GM19043 (cell line): ENCODE results near the gene GGT6.

Source experiments
- ATAC-seq: cut with Tn5 transposase; IDR thresholded peaks from one replicate; pipeline ENCODE4 v1.9.1; 2021; ENCODE audit warnings: low read depth; ENCODE audit not compliant: unreplicated experiment

Gene GGT6

DNA sequence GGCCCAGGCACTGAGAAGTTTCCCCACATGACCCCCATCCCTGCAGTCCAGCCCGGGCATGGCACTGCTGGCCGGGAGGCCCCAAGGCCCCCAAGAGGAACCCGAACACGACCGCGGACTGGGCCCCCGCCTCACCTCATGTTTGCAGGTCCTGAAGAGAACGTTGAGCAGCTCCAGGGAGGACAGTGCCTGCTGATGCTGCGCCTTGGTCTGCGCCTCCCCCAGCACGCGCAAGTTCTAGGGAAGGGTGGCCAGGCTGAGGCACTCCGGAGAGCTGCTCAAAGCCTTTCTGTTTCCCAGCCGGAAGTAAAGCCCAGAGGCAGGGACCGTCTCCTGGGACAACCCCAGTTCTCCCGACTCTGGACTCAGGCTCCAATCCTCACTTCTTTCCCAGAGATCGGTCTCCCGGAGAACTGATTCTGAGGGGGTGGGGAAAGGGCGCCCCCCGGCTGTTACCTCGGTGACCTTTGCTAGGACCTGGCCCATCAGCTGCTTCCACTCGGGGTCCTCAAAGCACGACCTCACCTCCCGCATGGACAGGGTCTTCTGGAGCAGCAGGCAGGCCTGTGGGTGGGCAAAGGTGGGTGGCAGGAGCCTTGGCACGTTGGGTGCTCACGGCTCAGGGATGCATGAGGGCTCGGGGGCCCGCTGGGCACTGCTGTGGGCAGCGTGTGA, 18.9 kb downstream of the GGT6 start:
- ATAC-seq: no peak

DNA sequence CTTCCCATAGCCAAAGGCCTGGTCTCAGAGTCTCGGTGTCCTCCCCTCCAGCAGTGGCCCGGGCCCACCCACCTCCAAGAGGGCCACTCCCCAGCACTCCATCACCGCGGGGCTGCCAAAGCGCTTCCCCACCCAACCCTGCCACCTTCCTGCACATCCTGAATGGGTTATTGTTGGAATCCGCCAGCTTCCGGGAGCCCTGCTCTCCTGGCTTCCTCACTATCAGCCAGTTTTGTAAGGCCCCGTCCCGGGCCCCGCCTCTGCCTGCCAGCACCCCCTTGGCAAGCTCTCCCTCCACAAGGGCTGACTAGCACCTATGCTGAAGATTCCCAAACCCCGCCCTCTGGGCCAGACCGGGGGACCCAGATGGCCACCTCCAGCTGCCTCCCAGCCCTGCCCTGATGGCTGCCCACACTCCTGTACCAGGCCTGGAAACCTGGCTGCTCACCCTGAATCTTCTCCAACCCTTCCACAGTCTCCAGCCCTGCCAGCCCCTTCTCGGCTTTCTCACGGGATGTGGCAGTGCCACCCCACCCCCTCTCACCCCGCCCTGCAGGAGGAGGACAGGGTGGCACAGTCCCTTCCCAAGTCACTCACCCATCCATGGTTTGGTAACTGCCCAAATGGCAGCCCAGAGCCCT, 19.6 kb downstream of the GGT6 start:
- no peak for ATAC-seq

DNA sequence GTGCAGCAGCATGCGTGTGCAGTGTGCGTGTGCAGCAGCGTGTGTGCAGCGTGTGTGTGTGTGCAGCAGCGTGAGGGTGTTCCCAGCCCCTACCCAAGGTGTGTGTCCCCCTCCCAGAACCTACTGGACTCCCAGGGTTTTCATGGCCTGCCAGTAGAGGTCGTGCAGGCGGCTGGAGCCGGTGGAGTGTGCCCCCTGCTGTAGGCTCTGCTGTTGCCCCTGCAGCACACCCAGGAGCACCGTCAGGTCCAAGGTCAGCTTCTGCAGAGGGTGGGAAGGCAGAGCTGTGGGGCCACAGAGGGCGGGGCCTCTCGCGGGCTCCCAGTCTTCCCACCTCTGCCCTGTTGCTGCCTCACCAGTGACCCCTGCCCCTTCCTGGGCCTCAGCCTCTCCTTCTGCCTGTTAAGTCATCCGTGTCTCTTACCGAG, 20.1 kb downstream of the GGT6 start:
- ATAC-seq: no peak

DNA sequence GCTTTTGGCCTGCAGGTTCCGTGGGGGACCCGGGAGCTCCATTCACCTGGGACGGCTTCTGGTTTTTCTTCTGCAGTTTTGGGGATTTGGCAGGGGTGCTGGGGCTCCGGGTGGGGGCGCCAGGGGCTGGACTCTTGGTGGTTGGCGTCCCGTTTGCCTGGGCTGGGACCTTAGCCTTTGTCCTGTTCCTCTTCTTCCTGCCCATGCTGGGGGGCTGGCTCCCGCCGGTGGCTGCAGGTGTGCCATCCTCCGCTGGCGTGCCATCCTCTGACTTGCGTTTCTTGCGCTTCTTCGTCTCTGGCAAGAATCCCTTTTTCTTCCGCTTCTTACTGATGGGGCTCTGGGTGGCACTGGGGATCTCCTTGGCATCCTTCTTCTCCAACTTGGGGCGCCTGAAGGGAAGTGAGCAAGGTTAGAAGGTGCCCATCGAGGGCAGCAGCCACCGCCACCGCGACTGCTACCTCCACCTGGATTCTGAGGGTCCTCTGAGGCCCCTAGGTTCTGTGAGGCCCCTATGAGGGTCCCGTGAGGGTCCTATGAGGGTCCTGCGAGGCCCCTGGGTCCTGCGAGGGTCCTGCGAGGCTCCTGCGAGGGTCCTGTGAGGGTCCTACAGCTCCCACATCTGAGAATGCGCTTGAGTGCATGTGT, 20.7 kb downstream of the GGT6 start:
- no peak for ATAC-seq

DNA sequence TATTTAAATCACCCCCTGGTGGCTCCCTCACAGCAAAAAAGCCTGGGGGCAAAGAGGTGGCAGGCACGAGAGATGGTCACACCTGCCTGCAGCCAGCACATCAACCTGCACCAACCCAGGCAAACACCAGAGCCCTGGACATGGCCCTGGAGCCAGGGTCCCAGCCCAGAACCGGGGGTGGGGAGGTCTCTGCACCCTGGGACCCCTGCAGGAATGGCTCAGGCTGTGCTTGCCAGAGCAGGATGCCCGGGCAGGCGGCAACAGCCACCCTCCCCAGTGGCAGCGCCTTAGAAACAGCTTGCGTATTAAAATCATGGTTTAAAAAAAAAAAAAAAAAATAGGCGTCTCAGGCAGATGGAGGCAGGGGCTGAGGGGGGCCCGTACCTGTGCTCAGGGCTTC, 21.4 kb downstream of the GGT6 start:
- ATAC-seq: no peak

DNA sequence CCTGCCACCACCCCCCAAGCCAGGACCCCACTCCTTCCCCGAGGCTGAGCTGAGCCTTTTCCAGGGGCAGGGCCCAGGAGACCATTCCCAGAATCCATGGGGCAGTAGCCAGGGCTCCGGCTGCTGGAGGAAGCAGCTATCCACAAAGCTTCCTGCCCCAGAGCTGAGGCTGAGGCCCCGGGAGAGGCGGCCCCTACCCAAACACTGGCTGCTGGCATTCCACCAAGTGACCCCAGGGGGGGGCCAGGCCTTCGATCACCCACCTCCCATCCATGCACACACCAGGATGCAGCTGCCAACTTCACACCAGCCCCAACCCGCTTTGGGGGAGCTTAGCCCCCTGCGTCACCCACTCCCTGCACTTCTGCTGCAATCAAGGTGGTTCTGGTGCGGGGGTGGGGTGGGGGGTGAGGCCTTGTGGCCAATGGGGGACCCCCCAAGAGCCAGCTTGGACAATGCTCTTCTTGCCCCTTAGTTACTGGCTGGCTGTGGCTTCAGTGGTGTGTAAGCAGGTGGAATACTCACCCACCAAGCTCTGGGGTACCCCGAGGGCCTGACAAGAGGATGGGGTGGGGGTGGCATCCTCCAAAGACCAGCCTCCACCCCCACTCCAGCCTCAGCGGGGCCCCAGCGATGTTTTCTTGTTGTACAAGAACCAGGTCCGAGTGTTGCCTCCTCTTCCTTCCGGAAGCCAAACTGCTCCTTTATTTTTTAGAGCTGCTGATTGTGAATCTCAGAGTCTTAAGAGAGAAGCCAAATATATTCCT, 22.0 kb downstream of the GGT6 start:
- ATAC-seq: no peak

DNA sequence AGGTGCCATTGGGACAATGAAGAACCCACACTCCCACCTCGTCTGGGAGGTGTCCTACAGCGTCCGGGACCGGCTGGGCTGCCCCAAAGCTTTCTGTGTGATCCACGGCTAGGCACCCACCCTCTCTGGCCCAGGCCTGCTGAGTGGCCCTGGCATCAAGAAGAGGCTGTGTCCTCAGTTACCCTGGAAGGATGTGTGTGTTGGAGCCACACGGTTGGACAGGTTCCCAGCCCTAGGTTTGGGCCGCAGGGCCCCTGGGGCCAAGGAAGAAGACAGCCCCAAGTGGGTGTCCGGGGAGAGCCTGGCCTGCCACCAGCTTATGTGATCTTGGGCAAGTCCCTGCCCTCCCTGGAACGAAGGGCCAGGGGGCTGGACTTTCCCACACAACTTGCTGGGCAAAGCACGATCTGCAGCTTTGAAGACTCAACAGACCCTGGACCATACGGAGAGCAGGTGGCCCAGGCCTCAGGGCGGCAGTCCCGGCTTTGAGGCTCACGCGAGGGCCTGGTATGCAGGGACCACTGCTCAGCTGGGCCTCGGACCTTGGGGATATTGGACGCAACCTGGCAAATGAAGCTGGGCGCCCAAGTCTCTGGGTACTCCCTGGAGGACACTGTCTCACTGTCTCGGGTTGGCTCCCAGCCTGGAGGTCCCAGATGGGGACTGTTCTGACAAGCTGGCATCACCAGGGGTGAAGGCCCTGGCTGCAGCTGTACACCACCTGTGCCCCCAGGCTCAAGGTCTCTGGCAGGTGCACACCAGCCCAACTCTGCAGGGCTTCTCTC, 22.7 kb downstream of the GGT6 start:
- no peak for ATAC-seq

DNA sequence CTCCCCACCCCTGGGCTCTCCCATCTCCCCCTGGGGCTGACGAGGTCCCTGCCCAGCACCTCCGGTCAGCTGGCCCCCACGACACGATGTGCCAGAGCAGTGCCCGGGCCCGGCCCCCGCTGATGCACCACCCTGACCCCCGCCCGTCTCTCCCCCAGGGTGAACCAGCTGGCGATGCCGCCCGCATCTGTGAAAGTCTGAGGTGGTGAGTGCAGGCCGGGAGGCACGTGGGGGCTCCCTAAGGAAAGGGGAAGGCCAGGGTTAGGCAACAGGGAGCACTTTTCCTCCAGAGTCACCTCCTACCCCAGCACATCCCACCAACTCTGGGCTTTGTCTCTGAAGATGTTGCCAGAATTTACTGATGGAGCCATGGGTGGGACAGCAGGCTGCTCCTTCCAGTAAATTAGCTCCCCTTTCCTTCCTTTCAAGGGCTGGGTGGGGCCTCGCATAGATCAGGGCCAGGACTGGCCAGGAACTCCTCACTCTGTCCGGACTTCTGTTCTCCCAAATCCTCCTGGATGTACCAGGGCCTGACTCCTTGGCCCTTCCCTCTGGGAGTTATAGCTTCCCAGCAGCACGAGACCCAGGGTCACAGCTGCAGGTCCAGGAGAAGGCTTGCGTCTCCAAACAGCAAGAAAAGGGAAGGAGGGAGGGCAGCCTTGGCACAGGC, 23.5 kb downstream of the GGT6 start:
- ATAC-seq: no peak

DNA sequence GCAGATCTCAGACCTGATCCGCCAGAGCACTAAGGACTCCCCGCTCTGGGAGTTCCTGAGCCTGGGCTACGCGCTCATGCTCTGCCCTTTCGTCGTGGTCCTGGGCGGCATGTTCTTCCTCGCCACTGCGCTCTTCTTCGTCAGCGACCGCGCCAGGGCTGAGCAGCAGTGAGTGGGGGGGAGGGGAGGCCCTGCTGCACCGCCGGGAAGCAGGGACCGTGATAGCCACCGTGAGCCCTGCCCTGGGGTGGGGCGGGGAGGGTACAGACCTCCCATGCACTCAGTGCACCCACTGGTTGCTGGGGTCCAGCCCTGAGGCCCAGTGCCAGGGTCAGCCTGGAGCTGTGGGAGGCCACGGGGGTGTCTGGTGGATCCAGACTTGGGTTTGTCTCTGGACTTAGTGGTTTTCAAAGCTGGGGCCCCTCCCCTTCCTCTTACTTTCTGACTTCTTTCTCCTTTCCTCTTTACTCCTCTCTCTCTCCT, 24.1 kb downstream of the GGT6 start:
- no peak for ATAC-seq

DNA sequence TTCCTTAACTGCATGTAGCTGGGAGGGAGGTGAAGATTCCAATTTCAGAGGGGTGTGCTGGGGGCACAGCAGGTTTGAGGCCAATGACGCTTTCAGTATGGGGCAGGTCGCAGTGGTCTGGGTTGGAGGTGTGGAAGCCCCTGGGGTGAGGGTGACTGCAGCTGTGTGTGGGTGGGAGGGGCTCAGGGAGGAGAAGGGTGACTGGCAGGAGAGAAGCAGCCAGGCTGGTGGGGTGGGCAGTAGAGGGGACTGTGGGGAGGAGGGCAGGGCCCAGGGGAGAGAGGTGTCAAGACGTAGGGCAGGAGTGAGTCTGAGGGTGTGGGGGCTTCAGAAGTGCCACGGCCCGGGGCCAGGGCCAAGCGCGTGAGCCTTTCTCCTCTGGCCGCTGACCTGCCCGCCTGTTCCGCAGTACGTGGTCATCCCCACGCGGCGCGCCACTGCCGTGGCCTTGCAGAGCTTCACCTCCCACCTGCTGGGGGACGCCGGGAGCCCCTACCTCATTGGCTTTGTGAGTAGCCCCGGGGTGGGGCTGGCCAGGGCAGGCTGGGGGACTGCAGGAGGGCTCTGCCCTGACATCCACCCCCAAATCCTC, 24.6 kb downstream of the GGT6 start:
- ATAC-seq: no peak

DNA sequence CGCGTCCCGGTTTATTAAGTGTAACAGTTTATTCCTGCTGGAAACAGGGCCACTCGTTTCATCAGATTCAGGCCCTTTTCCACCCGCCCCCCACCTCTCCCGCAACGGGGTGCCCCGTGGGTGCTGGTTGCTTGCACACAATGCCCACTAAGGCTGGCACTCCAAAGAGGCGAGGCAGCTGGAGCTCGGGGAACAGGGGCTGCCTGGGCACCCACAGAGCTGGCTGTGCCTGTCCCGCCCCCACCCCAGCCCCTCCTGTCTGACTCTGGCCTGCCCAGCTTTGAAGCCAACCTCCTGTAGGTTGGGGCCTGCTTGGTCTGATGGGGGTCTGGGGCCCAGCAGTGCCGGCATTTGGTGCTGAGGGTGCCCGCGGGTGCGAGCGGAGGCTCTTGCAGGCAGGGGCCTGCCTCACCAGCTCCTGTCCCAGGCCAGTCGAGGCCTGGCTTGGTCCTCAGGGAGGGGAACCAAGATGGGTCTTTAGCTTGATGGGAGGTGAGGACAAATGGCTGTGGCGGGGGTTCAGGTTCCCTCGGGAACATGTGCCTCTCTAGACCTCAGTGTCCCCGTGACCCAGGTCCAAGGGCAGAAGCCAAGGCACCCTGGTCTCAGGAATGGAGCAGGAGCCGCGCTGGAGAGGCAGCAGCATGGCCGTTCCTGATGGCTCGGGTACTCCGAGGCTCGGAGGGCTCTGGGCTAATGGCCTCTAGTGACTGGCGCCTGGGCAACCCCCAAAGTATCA, 25.3 kb downstream of the GGT6 start:
- no peak for ATAC-seq

DNA sequence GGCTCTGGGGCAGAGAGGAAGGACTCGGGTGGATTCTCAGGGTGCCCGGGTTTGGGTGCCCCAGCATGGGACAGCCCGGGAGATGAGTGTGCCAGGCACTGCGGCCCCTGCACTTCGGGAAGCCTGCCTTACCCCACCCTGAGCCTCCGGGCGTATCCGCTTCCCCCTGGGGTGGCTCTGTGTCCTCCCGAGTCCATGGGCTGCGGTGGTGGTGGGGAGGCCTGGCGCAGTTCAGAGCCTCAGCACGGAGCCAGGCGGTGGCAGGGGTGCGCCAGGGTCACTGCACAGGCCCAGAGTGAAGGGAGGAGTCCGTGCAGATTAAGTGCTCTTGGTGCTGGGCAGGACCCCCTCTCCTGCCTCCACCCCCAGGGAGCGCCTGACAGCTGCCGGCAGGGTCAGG, 25.9 kb downstream of the GGT6 start:
- ATAC-seq: no peak

DNA sequence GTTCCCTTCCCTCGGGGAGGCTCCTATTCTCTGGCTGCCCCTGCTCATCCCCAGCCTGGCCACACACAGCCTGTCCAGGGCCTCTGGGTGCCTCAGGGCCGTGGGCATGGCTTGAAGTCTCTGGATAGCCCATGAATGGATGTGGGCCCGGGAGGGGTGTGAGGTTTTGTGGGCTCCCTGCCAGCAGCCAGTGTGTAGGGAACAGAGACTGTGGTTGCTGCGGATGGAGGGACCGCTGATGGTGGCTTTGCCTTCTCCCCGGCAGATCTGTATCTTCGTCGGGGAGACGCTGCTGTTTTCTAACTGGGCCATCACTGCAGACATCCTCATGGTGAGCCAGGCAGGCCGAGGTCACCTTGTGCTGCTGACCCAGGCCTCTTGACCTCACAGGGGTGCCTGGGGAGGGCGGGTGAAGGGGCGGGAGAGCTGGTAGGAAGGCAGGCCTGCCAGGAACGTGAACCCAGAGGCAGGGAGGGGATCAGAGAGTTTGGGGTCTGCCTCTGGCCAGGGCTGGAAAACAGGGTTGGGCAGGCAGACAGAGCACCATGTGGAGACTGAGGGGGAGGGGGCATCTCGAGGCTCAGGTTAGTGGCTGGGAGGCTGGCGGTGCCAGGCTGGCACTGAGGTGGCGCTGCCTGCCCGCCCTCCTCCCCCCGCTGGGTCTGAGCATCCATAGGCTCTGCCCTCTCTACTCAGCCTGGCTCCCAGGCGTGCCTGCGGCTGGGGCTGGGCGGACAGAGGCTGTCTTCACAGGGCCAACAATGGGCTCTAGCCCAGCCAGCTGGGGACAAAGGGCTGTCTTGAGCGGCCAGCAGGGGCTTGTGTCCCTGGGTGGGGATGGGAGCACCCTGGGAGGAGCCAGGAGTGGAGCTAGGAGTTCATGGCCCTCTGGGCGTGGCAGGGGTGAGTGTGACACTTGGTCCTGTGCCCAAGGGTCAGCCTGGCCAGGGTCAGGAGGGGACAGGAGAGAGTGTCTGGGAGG, 26.6 kb downstream of the GGT6 start:
- no peak for ATAC-seq

DNA sequence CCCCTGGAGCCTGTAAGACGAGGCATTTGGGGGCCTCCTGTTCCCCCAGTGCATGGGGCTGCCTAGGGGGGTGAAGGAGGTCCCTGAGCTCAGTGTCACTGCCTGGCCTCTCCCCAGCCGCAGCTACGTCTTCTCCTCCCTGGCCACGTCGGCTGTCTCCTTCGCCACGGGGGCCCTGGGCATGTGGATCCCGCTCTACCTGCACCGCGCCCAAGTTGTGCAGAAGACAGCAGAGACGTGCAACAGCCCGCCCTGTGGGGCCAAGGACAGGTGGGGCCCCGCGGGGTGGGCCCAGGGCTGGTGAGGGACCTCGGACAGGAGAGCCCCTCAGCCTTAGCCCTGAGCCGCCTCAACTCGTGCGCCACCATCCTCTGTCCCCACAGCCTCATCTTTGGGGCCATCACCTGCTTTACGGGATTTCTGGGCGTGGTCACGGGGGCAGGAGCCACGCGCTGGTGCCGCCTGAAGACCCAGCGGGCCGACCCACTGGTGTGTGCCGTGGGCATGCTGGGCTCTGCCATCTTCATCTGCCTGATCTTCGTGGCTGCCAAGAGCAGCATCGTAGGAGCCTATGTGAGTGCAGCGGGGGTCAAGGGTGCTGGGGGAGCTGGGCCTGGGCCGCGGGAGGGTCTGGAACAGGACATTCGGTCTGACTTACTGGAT, 27.4 kb downstream of the GGT6 start:
- ATAC-seq: no peak

DNA sequence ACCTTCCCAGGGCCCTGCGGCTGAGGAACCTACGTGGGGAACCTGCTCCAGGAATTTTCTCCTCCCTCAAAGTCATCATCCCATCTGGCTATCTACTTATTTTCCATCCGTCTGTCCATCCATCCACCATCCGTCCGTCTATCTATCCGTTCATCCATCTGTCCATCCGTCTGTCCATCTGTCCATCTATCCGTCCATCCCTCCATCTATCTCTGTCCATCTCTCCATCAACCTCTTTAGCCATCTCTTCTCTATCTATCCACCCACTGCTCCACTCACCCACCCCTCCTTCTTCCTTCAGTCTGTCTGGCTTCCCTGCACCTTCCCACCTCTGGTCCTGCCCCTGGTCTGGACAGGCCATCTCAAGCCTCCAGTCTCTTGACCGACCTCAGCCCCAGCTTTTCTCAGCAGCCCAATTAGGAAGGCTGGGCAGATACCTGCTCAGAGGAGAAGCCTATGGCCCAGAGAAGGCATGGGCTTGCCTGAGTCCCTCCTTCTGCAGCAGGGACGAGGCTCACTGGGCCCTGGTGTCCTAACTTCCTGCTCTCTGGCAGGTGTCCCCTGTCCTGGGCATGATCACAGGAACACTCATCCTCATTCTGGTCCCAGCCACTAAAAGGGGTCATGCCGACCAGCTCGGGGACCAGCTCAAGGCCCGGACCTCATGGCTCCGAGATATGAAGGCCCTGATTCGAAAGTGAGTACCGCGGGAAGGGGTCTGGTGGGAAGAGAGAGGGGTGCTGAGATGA, 28.2 kb downstream of the GGT6 start:
- no peak for ATAC-seq
